Spinal cord (tissue), 10 donors: ENCODE measurements around the gene TNFSF13B. TPM values are rescaled to one million over a fixed set of nuclear protein-coding genes. Genes with fewer than 3 reads are reported as not detected.

Experiments used
- DNase-seq, 6 donors: peaks; one replicate each; pipeline versions ENCODE4 v3.0.0 to v3.0.0-alpha.2; 2013 to 2015; ENCODE audit warnings: low spot score in 6 of 6, low read depth in 4 of 6
- H3K27ac ChIP-seq: one replicate; pipeline ENCODE4 v1.5.1; 2013; ENCODE audit warnings: low read depth, low read length, control low read depth
- H3K27me3 ChIP-seq: one replicate; pipeline ENCODE4 v1.6.1; 2013; ENCODE audit warnings: low read length; ENCODE audit not compliant: control insufficient read depth, insufficient read depth
- H3K36me3 ChIP-seq: one replicate; pipeline ENCODE4 v1.6.1; 2013; ENCODE audit warnings: low read length; ENCODE audit not compliant: control insufficient read depth, insufficient read depth
- H3K4me1 ChIP-seq: one replicate; pipeline ENCODE4 v1.6.1; 2013; ENCODE audit warnings: low read length; ENCODE audit not compliant: control insufficient read depth, insufficient read depth
- H3K4me3 ChIP-seq: one replicate; pipeline ENCODE4 v1.5.1; 2013; ENCODE audit warnings: low read depth, low read length, control low read depth
- H3K9me3 ChIP-seq: one replicate; pipeline ENCODE4 v1.6.1; 2013; ENCODE audit warnings: low read length; ENCODE audit not compliant: control insufficient read depth, insufficient read depth
- WGBS: methylation state at CpG from one replicate; pipeline ENCODE4 v1.1.5; 2013; ENCODE audit warnings: missing lambda C conversion rate; ENCODE audit not compliant: insufficient coverage; 5-methylcytosine and 5-hydroxymethylcytosine counted together
- polyA plus RNA-seq, 2 donors: library from polyadenylated mRNA; unstranded; fragments of 120-200 nt; gene quantifications; one replicate each; pipeline ENCODE4 v1.2.1, GENCODE V29; 2013; ENCODE audit not compliant: insufficient read length in 2 of 2
- total RNA-seq, 2 donors: library from RNA; depleted of rRNA in 1 of 2; stranded (reverse); fragments of 120-200 nt in 1 of 2; fragments of >200 nt in 1 of 2; gene quantifications; one replicate each; pipeline versions ENCODE4 v1.2.3 to v1.2.4, GENCODE V29; 2013 to 2014
- donor health status: healthy.

TNFSF13B gene
- total and polyA plus RNA-seq, 4 donors: 1.5 to 3.5 (median 2.0) TPM

GRCh38 chr13:108328848-108329247 is 59.3 kb downstream of the TNFSF13B start:
- Histone ChIP-seq H3K27ac (no peak overlapping the region), H3K4me1 (no peaks in the 10 kb centered on the region), H3K27me3 (no peaks in the 10 kb centered on the region), H3K4me3 (no peak overlapping the region), H3K36me3 (no peaks in the 10 kb centered on the region), H3K9me3 (no peaks in the 10 kb centered on the region)
- whole genome bisulfite sequencing: 90% methylated on average over 1 of the region's 1 CpG
- no peak for DNase-seq

- Histone ChIP-seq H3K27me3 (no peaks in the 10 kb centered on the region), H3K9me3 (no peaks in the 10 kb centered on the region), H3K4me1 (no peaks in the 10 kb centered on the region), H3K4me3 (no peak overlapping the region), H3K27ac (no peak overlapping the region), H3K36me3 (no peaks in the 10 kb centered on the region)
- no peak for DNase-seq
- no CpG with 5 or more reads among the region's 5 CpGs for WGBS
Observed at GRCh38 chr13:108332791-108333190, 63.3 kb downstream of the TNFSF13B start.

GRCh38 chr13:108342369-108343289 is 73.1 kb downstream of the TNFSF13B start:
- Histone ChIP-seq H3K27ac (no peak overlapping the region), H3K27me3 (no peaks in the 10 kb centered on the region), H3K36me3 (no peaks in the 10 kb centered on the region), H3K4me1 (no peaks in the 10 kb centered on the region), H3K4me3 (no peak overlapping the region), H3K9me3 (no peaks in the 10 kb centered on the region)
- WGBS: 33% methylated on average over 4 of the region's 7 CpGs
- DNase-seq: peak; percentile 15 to 93 (median 44)

GRCh38 chr13:108345016-108345415 is 75.5 kb downstream of the TNFSF13B start:
- H3K36me3 ChIP-seq: no peaks in the 10 kb centered on the region
- no peaks in the 10 kb centered on the region for H3K4me1 ChIP-seq
- H3K4me3 ChIP-seq: no peak overlapping the region
- no peak for DNase-seq
- H3K9me3 ChIP-seq: no peaks in the 10 kb centered on the region
- H3K27me3 ChIP-seq: no peaks in the 10 kb centered on the region
- 93% methylated on average over 7 of the region's 10 CpGs for WGBS
- H3K27ac ChIP-seq: no peak overlapping the region

GRCh38 chr13:108346376-108346775 is 76.9 kb downstream of the TNFSF13B start:
- WGBS: 72% methylated on average over 8 of the region's 8 CpGs
- H3K4me3 ChIP-seq: no peak overlapping the region

GRCh38 chr13:108349269-108349668 is 79.8 kb downstream of the TNFSF13B start:
- H3K9me3 ChIP-seq: no peaks in the 10 kb centered on the region
- no peaks in the 10 kb centered on the region for H3K27me3 ChIP-seq
- H3K36me3 ChIP-seq: no peaks in the 10 kb centered on the region
- DNase-seq: no peak
- no CpG with 5 or more reads among the region's 1 CpG for WGBS
- H3K4me1 ChIP-seq: no peaks in the 10 kb centered on the region
- no peak overlapping the region for H3K4me3 ChIP-seq
- no peak overlapping the region for H3K27ac ChIP-seq

More at GRCh38 chr13:108346376-108346775, 76.9 kb downstream of the TNFSF13B start:
- no peaks in the 10 kb centered on the region for H3K36me3 ChIP-seq
- no peaks in the 10 kb centered on the region for H3K4me1 ChIP-seq
- H3K9me3 ChIP-seq: no peaks in the 10 kb centered on the region
- DNase-seq: no peak
- H3K27ac ChIP-seq: no peak overlapping the region
- H3K27me3 ChIP-seq: no peaks in the 10 kb centered on the region

GRCh38 chr13:108350579-108350978 is 81.1 kb downstream of the TNFSF13B start:
- Histone ChIP-seq H3K27me3 (no peaks in the 10 kb centered on the region), H3K9me3 (no peaks in the 10 kb centered on the region), H3K4me1 (no peaks in the 10 kb centered on the region), H3K27ac (no peak overlapping the region), H3K4me3 (no peak overlapping the region), H3K36me3 (no peaks in the 10 kb centered on the region)
- DNase-seq: no peak
- 95% methylated on average over 4 of the region's 9 CpGs for WGBS

- no peak overlapping the region for H3K27ac ChIP-seq
- no peak overlapping the region for H3K4me3 ChIP-seq
- H3K4me1 ChIP-seq: no peaks in the 10 kb centered on the region
Observed at GRCh38 chr13:108352599-108352998, 83.1 kb downstream of the TNFSF13B start.

GRCh38 chr13:108357228-108357627 is 87.7 kb downstream of the TNFSF13B start:
- Histone ChIP-seq H3K4me3 (no peak overlapping the region), H3K27me3 (no peaks in the 10 kb centered on the region), H3K27ac (no peak overlapping the region), H3K36me3 (no peaks in the 10 kb centered on the region), H3K4me1 (no peaks in the 10 kb centered on the region), H3K9me3 (no peaks in the 10 kb centered on the region)
- no CpG with 5 or more reads among the region's 3 CpGs for WGBS
- no peak for DNase-seq

More at GRCh38 chr13:108352599-108352998, 83.1 kb downstream of the TNFSF13B start:
- no CpG with 5 or more reads among the region's 3 CpGs for WGBS
- Histone ChIP-seq H3K36me3 (no peaks in the 10 kb centered on the region), H3K27me3 (no peaks in the 10 kb centered on the region), H3K9me3 (no peaks in the 10 kb centered on the region)
- DNase-seq: peak in 1 of 6 donors; percentile 44
